T-helper 2 cell treated with Interferon-gamma antibody and Interleukin-4, amounts not matched to agents 100 ng/mL and 5 ng/mL, for 36 hours (primary cell): ENCODE data around the gene BET1. TPM values are rescaled to one million over a fixed set of nuclear protein-coding genes. Genes with fewer than 3 reads are reported as not detected.

ENCODE experiments used
- intact Hi-C: fragments of 100-400 bp; cut with micrococcal nuclease; formaldehyde crosslinking; loops from one replicate; pipeline ENCODE4 v1.15.1; 2023
- total RNA-seq: library from RNA; stranded (reverse); gene quantifications from 2 replicates; pipeline ENCODE4 v1.2.3, GENCODE V29; 2022

Gene BET1
- total RNA-seq, 1 donor from 2014 or later = 21.4 TPM

DNA sequence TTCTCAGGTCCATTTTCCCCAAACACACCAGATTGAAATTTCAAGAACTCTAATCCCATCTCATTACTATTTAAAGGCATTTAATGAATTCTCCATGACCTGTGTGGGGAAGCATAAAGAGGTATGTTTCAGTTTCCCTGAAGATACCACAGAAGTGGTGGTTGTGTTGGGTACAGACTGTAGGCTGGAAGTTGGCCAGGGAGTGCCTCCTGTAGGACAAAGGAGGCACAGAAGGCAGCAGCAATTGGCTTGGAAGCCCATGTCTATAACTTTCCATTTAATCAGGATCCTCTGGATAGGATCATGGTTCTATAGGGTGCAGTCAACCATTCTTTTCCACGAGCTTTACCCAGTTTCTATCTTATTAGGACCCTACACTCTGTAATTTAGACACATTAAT, 8.6 kb upstream of the BET1 start:
- intact Hi-C loops = no loop called here

DNA sequence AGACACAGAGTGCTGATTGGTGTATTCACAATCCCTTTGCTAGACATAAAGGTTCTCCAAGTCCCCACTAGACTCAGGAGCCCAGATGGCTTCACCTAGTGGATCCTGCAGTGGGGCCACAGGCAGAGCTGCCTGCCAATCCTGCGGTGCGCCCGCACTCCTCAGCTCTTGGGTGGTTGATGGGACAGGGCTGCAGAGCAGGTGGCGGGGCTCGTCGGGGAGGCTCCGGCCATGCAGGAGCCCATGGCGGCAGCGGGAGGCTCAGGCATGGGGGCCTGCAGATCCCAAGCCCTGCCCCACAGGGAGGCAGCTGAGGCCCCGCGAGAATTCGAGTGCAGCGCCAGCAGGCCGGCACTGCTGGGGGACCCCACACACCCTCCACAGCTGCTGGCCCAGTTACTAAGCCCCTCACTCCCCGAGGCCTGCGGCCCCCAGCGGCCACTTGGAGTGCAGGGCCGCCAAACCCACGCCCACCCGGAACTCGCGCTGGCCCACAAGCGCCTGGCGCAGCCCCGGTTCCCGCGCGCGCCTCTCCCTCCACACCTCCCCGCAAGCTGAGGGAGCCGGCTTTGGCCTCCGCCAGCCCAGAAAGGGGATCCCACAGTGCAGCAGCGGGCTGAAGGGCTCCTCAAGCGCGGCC, 7.7 kb upstream of the BET1 start:
- intact Hi-C loops = no loop called here

DNA sequence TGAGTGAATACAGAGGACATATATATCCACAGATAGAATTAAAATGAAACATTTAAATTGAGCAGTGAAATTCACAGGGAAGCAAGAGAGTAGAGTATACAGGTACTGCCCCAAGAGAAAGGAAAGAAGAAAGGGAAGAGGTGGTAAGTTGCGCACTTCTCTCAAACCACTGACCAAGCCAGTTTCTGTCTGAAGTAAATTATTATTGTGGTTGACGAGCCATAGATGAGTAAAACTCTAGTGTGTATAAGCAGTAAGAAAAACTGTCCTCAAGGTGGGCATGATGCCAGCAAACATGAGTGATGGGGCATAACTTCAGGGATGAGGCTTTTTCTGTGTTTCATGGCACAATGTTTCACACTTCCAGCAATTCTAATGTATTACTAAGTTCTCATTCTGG, 4.4 kb upstream of the BET1 start:
- intact Hi-C loops = loop anchor here (10.0 kb wide), 1 partner anchor 1496 kb away; no protein-coding TSS in a partner anchor

DNA sequence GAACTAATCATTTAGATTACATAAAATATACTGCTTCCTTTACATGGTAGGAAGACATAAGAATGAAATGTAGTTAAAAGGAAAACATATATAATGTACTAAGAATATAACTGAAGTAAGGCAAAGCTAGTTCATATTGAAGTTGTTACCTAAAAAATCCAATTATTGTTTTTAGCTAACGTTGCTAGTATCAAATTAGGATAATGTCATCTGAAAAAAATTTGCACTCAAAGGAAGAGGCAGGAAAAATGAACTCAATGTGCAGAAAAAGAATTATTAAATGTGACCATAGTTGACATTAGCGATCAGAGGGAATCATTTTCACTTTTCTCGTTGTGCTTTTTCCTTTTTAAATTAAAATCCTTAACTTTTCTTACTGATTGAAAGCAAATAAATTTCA, 1.6 kb upstream of the BET1 start:
- intact Hi-C loops = loop anchor here (10.0 kb wide), 1 partner anchor 1499 kb away; no protein-coding TSS in a partner anchor

DNA sequence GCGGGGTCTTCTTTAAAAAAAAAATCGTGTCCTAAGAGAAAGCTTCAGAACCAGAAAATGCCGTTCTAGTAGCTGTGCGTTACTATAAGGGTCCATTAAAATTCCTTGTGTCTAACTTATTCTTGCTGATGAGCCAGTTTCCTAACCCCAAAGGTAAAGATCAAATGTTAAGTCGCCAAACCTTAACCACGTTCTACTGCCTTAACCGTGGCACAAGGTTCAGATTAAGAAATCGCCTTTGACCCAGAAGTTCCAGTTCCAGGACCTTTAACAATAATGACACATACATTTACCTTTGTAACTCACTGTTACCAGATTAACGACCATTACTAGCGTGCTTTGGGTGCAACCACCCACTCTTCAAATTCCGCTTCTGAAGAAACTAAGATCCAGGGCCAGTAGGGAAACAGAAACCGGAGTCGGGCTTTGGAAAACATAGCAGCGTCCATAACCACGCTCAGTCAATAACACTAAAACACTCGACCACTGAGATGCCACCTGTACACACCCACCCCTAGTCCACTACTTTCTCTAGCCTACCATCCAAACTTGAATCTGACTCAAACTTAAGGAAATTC, 620 bp downstream of the BET1 start:
- intact Hi-C loops = loop anchor here (1.0 to 10.0 kb wide), 6 partner anchors 84 to 1501 kb away; partner anchors contain the start of genes SGCE and VPS50

DNA sequence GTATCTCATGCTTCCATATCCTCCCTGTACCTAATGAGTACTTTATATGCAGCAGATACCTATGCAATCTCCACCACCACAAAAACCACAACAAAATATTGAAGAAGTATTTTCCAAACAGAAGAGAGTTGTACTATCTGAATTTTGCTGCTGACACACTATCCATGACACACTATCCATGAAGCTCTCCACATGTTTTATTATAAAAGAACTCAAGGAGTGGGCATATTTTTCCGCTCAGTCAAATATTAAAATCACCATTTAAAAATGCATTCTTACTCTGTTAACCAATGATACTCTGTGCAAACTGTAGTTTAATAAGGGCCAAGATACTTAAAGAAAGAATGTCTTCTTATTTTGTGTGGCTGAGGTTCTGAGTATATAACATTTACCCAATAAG, 2.8 kb downstream of the BET1 start:
- intact Hi-C loops = loop anchor here (5.0 to 10.0 kb wide), 3 partner anchors 86 to 1503 kb away; partner anchors contain the start of gene SGCE

DNA sequence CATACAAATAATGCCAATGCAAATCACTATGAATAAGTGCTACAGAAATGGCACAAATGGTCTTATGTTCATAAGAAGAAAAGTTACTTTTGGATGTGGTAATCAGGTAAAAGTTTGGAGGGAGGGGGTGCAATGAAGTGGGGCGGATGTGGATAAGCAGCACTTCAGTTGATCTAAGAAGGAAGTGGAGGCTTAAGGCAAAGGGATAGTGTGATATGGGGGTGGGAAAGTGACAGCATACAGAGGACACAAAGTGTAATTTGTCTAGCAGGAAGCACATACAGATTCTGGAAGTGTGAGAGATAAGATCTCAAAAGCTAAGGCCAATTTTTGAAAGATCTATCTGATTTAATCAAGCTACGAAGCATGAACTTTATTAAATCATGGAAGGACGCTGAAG, 6.3 kb downstream of the BET1 start:
- intact Hi-C loops = no loop called here

DNA sequence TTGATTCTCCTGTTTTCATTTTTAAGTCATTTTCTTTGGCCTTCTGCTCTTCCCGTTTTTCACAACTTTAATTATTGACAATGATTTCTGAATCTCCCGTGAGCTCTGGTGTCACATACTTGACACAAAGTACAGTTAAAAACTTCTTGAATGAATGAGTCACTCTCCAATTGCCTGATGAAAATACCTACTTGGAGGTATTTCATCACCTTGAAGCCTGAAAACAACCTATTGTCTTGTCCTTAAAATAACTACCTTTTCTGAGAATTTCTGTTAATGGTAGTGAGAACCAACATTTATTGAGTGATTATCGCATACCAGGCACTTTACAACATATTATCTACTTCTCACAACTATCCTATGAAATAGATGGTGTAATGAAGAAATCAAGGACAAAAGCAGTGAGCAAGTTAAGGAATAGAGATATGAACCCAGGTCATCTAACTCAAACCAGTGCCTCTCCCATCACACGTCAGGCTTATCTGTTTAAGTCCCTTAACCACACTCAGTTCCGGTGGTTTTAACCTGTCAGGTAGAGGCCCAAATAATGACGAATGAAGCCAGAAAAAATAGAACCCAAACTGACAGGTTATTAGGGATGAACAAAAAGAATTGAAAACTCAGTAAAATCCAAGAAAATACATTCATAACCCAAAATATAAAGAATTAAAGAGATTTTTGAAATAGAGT, 11.6 kb downstream of the BET1 start:
- intact Hi-C loops = no loop called here

DNA sequence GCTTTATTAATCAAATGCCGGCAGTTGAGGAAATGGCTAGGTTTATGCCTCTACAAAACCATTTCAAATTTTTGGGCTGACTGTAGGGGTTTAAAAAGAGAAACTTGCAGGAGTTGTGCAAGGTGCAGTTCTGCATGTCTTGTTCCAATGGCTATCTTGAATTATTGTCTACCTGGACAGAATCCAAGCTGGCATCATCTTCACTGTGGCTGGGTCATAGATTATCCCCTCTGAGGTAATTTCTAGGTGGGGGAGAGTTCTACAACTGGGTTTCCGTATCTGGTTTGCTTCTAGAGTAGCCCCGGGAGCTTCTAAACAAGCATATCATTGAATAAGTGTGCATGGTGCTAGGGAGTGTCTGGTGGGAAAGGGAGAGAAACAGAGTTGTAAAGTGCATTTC, 16.9 kb downstream of the BET1 start:
- intact Hi-C loops = no loop called here

DNA sequence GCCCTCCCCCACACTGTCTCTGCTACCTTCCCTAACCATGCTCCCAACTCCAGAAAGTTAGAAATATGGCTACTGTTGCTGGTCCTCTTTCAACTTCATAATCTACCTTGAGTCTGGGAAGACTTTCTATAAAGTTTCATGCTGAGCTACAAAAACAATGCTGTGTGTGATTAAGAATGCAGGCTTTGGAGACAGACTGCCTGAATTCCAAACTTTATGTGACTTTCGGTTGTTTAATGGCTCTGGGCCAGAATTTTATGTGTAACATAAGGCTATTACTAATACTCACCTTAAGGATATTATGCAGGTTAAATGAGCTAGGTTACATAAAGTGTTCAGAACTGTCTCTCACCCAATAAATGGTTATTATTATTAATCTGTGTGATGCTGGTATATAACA, 19.1 kb downstream of the BET1 start:
- intact Hi-C loops = no loop called here

DNA sequence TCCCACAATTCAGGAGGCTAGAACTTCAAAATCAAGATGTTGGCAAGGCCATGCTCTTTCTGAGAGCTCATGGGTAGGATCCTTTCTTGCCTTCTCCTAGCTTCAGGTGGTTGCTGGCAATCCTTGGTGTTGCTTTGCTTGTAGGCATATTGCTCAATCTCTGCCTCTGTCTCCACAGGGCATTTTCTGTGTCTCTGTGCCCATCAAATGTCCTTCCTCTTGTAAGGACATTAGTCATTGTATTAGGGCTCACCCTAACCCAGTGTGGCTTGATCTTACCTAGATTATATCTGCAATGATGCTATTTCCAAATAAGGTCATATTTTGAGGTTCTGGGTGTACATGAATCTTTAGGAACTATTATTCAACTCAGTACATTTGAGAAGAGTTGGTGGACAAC, 20.1 kb downstream of the BET1 start:
- intact Hi-C loops = no loop called here

DNA sequence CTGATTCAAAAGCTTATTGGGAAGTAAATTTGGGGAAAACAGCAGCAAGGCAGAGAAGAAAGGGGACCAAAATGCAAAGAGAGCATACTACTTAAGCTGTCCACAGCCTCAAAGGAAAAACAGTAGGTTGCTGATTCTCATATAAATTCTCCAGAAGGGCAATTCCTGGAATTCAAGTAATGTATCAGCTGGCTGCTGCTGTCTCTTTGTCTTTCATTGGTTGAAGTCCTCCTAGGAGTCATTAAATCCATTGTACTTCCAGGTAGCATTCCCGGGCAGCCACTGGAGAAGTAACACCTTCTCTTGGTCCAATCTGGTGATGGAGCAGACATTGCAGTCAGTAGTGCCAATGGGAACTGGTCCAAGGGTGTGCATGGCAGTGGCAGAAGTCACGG, 22.7 kb downstream of the BET1 start:
- intact Hi-C loops = no loop called here

DNA sequence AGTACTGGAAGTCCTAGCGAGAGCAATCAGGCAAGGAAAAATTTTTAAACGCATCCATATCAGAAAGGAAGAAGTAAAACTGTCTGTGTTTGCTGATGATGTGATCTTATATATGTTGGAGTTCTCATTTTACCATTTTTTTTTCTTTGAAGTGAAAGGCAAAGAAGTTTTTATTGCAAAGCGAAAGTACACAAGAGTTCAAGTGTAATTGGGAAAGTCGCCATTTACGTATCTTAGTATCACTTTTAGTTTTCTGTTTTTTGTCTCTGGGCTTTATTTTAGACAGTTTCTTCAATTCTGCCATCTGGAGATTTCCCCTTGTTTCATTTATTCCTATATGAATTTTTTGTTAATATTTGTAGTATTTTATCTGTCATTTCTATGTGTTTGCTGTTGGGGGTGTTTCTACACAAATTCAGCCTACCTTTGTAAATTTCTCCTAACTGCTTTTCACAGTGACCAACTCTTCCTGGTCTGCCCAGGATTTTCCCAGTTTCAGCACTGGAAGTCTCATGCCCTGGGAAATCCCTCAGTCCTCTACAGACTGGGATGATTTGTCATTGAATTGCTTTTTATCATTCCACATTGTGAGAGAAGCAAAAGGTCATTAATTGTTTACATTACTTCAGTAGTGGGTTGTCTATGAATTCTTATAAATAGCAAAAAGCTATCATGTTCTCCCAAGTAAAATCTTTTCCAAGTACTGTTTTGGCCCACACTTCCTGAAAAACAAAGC, 23.2 kb downstream of the BET1 start:
- intact Hi-C loops = no loop called here

DNA sequence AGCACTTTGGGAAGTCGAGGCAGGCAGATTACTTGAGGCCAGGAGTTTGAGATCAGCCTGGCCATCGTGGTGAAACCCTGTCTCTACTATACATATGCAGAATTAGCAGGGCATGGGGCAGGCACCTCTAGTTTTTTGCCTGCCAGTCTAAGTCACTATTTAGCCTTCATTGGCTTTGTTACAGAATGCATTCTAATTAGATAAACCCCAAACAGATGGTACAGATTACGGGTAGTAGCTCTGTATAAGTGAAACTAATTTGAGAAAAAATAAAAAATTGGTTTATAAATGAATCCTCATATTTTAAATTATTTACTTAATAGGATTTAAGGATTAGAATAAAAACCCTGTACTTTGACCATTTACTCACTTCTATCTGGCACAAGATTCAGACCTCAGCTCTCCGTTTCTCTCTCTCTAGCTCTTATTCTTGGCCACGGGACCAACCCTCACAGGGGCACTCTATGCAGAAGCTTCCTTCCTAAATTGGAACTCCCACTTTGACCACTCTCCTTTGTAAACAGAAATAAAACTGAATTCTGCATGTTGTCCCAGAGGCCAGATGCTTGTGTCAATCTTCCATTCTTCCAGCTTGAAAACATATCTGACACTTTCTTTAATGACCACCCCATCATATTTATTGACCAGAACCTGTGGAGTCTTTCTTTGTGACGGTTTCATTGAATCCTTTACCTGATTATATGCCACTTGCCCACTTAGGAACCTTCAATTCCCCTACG, 26.8 kb downstream of the BET1 start:
- intact Hi-C loops = no loop called here

DNA sequence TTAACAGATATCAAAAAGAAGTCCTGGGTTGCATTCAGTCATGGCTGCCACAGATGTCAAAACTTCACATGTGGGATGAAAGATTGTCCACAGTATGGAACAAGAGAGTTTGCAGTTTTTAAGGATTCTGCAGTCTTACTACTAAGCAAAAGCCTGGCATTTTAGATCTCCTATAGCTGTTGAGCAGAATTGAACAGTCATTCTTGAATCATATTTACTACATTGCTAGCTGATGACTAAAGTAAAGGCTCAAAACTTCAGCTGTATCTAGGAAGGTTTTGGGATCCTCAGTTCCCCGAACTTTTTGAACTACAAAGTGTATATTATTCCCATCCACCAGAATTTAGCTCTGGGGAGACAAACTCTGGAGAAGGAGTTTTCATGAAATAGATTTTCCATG, 31.0 kb downstream of the BET1 start:
- intact Hi-C loops = no loop called here

DNA sequence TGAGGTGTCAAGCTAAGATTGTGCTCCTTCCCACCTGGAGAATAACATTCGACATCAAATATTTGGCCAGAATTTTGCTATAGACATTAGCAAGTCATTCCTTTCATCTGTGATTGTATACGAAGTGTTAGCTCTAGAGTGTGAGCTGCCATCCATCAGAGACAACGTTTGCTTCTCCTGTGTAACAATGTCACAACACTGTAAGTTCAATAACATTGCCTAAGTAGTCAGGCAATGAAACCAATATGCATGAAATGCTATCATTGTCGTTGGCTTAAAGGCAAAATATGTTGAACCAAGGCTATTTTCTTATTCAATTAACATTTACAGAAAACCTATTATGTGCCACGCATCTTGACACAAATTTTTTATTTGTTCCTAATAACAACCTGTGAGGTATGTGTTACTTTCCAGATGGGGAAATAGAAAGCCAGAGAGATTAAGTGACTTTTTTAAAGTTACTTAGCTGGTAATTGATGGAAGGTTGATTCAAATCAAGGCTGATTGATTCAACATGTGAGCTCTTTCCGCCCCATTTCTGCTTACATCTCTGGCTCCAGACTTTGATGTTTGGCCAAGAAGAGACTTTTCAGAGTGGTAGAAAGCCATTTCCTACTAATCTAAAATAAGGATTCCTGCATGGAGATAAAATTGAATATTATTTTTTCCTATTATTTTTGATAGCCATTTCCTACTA, 32.0 kb downstream of the BET1 start:
- intact Hi-C loops = no loop called here

DNA sequence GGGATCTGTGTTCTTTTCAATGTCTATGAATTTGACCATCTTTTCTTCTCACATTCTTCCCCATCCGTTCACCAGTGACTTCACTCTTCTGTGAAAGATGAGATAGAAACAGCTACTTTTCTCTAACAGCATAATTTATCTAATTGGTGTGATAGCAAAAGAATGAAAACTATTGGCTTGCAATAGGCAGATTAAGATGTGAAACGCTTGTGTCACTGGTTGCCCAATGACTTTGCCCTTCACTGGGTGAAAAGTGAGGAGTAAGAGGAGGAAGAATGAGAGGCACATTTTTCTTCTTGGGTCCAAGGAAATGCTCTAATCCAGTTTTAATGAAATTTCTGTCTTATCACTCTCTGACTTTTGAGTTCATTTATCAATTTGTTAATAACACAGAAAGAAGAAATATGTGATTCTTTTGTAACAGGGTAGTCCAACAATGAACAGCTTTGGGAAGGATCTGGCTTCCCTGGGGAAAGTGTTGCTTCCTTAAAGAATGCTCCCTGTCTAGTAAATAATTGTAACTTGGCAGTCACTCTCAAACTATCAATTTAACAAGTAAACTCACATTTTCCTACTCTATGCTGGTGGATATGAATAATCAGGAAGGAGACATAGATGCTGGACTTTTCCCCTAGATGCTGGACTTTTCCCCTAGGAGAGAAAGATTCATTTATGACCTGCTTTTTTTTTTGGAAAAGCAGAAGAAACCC, 35.1 kb downstream of the BET1 start:
- intact Hi-C loops = no loop called here

DNA sequence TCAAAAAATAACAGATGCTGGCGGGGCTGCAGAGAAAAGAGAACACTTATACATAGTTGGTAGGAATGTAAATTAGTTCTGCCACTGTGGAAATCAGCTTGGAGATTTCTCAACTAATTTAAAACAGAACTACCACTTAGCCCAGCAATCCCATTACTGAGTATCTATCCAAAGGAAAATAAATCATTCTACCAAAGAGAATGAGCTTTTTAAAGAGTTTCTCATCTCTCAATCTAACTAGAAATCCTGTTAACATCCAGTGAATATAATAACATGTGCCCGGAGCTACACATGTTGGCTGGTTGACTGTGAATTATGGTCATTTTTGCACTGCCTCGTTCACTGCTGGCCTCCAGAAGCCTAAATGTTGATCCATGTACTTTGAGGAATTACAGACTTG, 39.3 kb downstream of the BET1 start:
- intact Hi-C loops = no loop called here

DNA sequence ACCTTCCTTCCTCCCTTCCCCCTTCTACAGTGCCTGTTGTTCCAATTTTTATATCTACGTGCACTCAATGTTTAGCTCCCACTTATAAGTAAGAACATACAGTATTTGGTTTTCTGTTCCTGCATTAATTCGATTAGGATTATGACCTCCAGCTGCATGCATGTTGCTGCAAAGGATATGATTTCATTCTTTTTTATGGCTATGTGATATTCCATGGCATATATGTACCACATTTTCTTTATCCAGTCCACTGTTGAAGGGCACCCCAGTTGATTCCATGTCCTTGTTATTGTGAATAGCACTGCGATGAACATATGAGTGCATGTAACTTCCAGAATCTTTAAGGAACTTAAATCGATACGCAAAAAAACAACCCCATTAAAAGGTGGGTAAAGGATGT, 39.9 kb downstream of the BET1 start:
- intact Hi-C loops = no loop called here

DNA sequence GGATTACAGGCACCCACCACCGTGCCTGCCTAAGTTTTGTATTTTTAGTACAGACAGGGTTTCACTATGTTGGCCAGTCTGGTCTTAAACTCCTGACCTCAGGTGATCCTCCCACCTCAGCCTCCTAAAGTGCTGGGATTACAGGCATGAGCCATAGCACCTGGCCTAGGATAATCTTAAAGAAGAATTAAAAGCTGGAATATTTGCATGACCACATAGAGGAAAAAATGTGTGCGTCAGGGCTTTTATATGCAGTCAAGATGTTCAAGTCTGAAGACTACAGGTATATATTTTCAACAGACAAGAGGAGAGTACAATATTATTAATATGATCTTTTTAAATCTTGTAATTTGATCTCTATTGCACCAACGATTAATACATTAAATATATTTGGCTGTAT, 43.2 kb downstream of the BET1 start:
- intact Hi-C loops = no loop called here
